Stimulated activated CD8-positive, alpha-beta memory T cell treated with anti-CD3 and anti-CD28 coated beads, Interleukin-7, amount 100 ng/mL, for 4 hours (primary cell): ENCODE data around the gene TBC1D22A.

ENCODE experiments used
- DNase-seq, 2 donors: peaks; one replicate each; pipeline ENCODE4 v3.0.0-alpha.2; 2020; ENCODE audit warnings: low read depth in 2 of 2

Gene TBC1D22A

GRCh38 chr22:46795140-46795539 lies 32.7 kb downstream of the TBC1D22A start:
- no peak for DNase-seq

- DNase-seq: no peak
Measured at GRCh38 chr22:46795845-46796565, 33.6 kb downstream of the TBC1D22A start.

- DNase-seq: no peak
Measured at GRCh38 chr22:46796566-46797195, 34.2 kb downstream of the TBC1D22A start.

- DNase-seq: no peak
Measured at GRCh38 chr22:46797355-46797754, 34.9 kb downstream of the TBC1D22A start.

- DNase-seq: no peak
Measured at GRCh38 chr22:46798041-46798365, 35.6 kb downstream of the TBC1D22A start.

- DNase-seq: peak; percentile 37 to 56
Measured at GRCh38 chr22:46798366-46799350, 36.2 kb downstream of the TBC1D22A start.

- no peak for DNase-seq
Measured at GRCh38 chr22:46799626-46800025, 37.2 kb downstream of the TBC1D22A start.

- no peak for DNase-seq
Measured at GRCh38 chr22:46800102-46800857, 37.8 kb downstream of the TBC1D22A start.

GRCh38 chr22:46801331-46801811 lies 38.9 kb downstream of the TBC1D22A start:
- no peak for DNase-seq

GRCh38 chr22:46801826-46802607 lies 39.6 kb downstream of the TBC1D22A start:
- no peak for DNase-seq

- no peak for DNase-seq
Measured at GRCh38 chr22:46802608-46803027, 40.2 kb downstream of the TBC1D22A start.

- DNase-seq: peak; percentile 44 to 55
Measured at GRCh38 chr22:46803031-46803880, 40.8 kb downstream of the TBC1D22A start.

- no peak for DNase-seq
Measured at GRCh38 chr22:46803936-46804335, 41.5 kb downstream of the TBC1D22A start.

GRCh38 chr22:46806794-46807193 lies 44.3 kb downstream of the TBC1D22A start:
- no peak for DNase-seq

GRCh38 chr22:46807458-46807857 lies 45.0 kb downstream of the TBC1D22A start:
- no peak for DNase-seq

- no peak for DNase-seq
Measured at GRCh38 chr22:46809153-46809885, 46.9 kb downstream of the TBC1D22A start.

GRCh38 chr22:46810856-46811786 lies 48.7 kb downstream of the TBC1D22A start:
- DNase-seq: no peak

- no peak for DNase-seq
Measured at GRCh38 chr22:46812034-46812605, 49.7 kb downstream of the TBC1D22A start.
